Uterus (tissue), 4 donors: Measurements from ENCODE around the gene USP40. TPM values are rescaled to one million over a fixed set of nuclear protein-coding genes. Genes with fewer than 3 reads are reported as not detected.
A peak's percentile ranks its signal among the peaks of the same experiment; 100 is the strongest.

ENCODE experiments used
- DNase-seq, 2 donors: peaks; one replicate each; pipeline ENCODE4 v3.0.0-alpha.2; 2019 to 2020
- H3K27ac ChIP-seq, 2 donors: fragments of 200-600 bp; sonication (generic); 1 replicate in 1 of 2; 2 replicates in 1 of 2; pipeline ENCODE4 v1.5.1; 2016 to 2018
- H3K27me3 ChIP-seq, 2 donors: fragments of 200-600 bp; sonication (generic); one replicate each; pipeline ENCODE4 v1.5.1; 2018 to 2019; ENCODE audit warnings: control low read depth in 1 of 2
- H3K36me3 ChIP-seq, 2 donors: fragments of 200-600 bp; sonication (generic); one replicate each; pipeline ENCODE4 v1.5.1; 2019; ENCODE audit warnings: control low read depth in 1 of 2
- H3K4me1 ChIP-seq, 2 donors: fragments of 200-600 bp; sonication (generic); one replicate each; pipeline ENCODE4 v1.5.1; 2018 to 2019; ENCODE audit warnings: control low read depth in 1 of 2
- H3K4me3 ChIP-seq, 2 donors: fragments of 200-600 bp; sonication (generic); 1 replicate in 1 of 2; 2 replicates in 1 of 2; pipeline ENCODE4 v1.5.1; 2018 to 2019; ENCODE audit warnings: mild to moderate bottlenecking in 1 of 2
- H3K9me3 ChIP-seq, 2 donors: fragments of 200-600 bp; sonication (generic); one replicate each; pipeline ENCODE4 v1.5.1; 2019; ENCODE audit warnings: control low read depth in 1 of 2
- POLR2A ChIP-seq, 2 donors: fragments of 450-650 bp; IDR thresholded peaks; one replicate each; pipeline ENCODE4 v1.6.1; 2016; ENCODE audit warnings: antibody characterized with exemption in 2 of 2, mild to moderate bottlenecking in 1 of 2, moderate library complexity in 1 of 2
- intact Hi-C: fragments of 100-400 bp; cut with DNase I; formaldehyde crosslinking; loops from one replicate; pipeline ENCODE4 v1.15.1; 2023; ENCODE audit warnings: low total_unique reads
- total RNA-seq, 4 donors: library from RNA; depleted of rRNA in 3 of 4; stranded (reverse); fragments of >200 nt in 3 of 4; gene quantifications; one replicate each; pipeline versions ENCODE4 v1.1.0 to v1.2.4, GENCODE V29; 2014 to 2023
- TF ChIP-seq, protein P1 (sequence below), 4 experiments: fragments of 200-600 bp in 2 of 4; fragments of 450-650 bp in 2 of 4; sonication (generic) in 2 of 4; IDR thresholded peaks; one replicate each; pipeline ENCODE4 v1.5.1; 2016 to 2019; ENCODE audit warnings: antibody characterized with exemption in 4 of 4, mild to moderate bottlenecking in 2 of 4, moderate library complexity in 1 of 4
- donor health status: DM: yes; HTN: yes; CAD: no.

The USP40 gene
- total RNA-seq, 4 donors from 2014 or later: 14.7 to 60.2 (median 49.5) TPM

DNA sequence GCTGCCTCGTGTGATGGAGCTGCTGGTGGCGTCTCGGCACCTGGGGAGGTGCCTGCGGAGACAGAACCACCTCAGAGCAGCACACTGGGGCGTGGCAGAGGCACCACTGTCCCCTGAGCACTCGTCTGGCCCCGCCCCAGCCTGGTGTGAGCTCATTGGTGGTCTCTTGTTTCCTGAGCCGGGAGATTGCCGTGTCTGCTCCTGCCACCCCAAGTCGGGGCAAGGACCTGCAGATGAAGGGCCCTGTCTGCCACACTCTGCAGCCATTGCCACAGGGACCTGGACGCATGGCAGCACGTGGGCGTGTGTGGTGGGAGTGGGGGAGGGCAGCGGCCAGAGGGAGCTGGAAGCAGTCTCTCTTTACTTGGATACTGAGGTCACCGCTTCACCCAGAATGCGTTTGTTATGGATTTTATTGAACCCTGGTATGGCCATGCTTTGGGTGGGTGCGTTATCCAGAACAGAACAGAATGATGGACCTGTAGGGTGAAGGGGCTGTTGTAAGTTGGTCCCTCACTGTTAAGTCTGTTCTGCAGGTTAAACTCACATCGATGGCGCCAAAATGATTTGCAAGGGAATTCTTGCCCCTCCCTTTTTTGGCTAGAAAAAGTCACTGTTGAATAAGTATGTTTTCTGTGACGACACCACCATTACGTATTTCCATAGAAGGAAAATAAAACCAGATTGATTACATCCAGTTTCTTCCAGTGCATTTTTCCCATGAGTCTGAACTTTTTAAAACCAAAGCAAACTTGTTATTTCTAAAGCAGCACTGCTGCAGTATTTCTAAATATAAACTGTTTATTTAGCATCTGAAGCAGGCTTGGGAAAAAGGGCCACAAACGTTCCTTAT is 92.0 kb downstream of the USP40 start:
- peak overlapping the region; percentile 23 to 59 for H3K27ac ChIP-seq

DNA sequence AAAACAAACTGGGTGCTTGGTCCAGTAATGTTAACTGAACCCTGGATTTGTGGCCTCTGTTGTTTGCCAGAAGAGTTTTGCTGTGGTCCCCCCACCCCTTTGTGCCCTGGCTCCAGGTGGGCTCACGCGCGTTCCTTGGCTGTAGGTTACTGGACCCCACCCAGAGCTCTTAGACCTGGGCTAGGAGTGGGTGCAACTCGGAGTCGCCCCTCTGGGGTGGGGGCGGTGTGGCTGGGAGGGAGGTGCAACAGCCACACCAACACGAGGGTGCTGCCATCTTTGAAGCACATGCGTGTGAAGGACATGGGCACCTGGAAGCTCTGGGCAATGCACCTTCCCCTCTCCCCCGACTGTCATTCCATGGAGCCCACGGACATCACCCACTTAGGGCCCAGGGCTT is 92.7 kb downstream of the USP40 start:
- no peaks in the 10 kb centered on the region for H3K36me3 ChIP-seq
- H3K27ac ChIP-seq: peak overlapping the region; percentile 23 to 59
- no peaks in the 10 kb centered on the region for H3K27me3 ChIP-seq
- intact Hi-C loops: no loop called here
- no peaks in the 10 kb centered on the region for H3K4me1 ChIP-seq
- no peak for DNase-seq
- no peaks in the 10 kb centered on the region for H3K9me3 ChIP-seq
- no peak for TF ChIP-seq POLR2A (IDR thresholded peaks at IDR 0.05)
- no peak overlapping the region for H3K4me3 ChIP-seq

More for the DNA sequence above, 92.0 kb downstream of the USP40 start:
- DNase-seq: no peak
- no peaks in the 10 kb centered on the region for H3K27me3 ChIP-seq
- intact Hi-C loops: no loop called here
- no peaks in the 10 kb centered on the region for H3K9me3 ChIP-seq
- no peaks in the 10 kb centered on the region for H3K4me1 ChIP-seq
- no peak overlapping the region for H3K4me3 ChIP-seq
- no peaks in the 10 kb centered on the region for H3K36me3 ChIP-seq
- TF ChIP-seq POLR2A (IDR thresholded peaks at IDR 0.05): no peak
- TF ChIP-seq, protein P1, sequence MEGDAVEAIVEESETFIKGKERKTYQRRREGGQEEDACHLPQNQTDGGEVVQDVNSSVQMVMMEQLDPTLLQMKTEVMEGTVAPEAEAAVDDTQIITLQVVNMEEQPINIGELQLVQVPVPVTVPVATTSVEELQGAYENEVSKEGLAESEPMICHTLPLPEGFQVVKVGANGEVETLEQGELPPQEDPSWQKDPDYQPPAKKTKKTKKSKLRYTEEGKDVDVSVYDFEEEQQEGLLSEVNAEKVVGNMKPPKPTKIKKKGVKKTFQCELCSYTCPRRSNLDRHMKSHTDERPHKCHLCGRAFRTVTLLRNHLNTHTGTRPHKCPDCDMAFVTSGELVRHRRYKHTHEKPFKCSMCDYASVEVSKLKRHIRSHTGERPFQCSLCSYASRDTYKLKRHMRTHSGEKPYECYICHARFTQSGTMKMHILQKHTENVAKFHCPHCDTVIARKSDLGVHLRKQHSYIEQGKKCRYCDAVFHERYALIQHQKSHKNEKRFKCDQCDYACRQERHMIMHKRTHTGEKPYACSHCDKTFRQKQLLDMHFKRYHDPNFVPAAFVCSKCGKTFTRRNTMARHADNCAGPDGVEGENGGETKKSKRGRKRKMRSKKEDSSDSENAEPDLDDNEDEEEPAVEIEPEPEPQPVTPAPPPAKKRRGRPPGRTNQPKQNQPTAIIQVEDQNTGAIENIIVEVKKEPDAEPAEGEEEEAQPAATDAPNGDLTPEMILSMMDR (IDR thresholded peaks at IDR 0.05): no peak

- Histone ChIP-seq H3K4me3 (no peak overlapping the region), H3K36me3 (no peaks in the 10 kb centered on the region), H3K9me3 (no peaks in the 10 kb centered on the region), H3K27ac (peak overlapping the region in 1 of 2 donors; percentile 59), H3K27me3 (no peaks in the 10 kb centered on the region), H3K4me1 (no peaks in the 10 kb centered on the region)
- no peak for TF ChIP-seq POLR2A (IDR thresholded peaks at IDR 0.05)
- TF ChIP-seq, protein P1 (IDR thresholded peaks at IDR 0.05): no peak
- no peak for DNase-seq
- intact Hi-C loops: no loop called here
Measured at GRCh38 chr2:233473386-233473791, 93.2 kb downstream of the USP40 start.

- TF ChIP-seq, protein P1 (IDR thresholded peaks at IDR 0.05): no peak
- no peak for TF ChIP-seq POLR2A (IDR thresholded peaks at IDR 0.05)
- H3K27me3 ChIP-seq: no peaks in the 10 kb centered on the region
- no peak overlapping the region for H3K27ac ChIP-seq
- H3K4me3 ChIP-seq: no peak overlapping the region
- no peaks in the 10 kb centered on the region for H3K9me3 ChIP-seq
- no peaks in the 10 kb centered on the region for H3K36me3 ChIP-seq
- intact Hi-C loops: no loop called here
- DNase-seq: peak in 1 of 2 donors; percentile 8
- no peaks in the 10 kb centered on the region for H3K4me1 ChIP-seq
Measured at GRCh38 chr2:233471291-233472035, 95.1 kb downstream of the USP40 start.

DNA sequence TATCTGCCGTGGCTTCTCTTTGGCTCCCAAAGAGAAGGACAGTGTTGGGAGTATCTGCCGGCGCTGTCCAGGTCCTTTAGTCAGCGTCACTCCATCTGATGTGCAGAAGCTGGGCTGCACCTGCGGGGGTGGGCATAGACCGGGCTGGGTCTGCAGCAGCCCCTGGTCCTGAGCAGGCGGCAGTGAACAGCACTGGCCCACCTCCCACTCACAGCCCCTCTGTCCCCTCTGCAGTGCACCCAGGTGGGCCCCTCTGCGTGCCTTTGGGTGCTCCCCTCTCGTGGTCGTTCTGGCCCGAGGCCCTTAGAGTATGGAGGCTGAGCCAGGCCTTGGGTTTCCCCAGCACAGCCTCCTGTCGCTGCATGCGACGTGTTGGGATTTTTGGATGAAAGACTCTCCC is 95.7 kb downstream of the USP40 start:
- Histone ChIP-seq H3K4me3 (no peak overlapping the region), H3K9me3 (no peaks in the 10 kb centered on the region), H3K27ac (peak overlapping the region; percentile 38 to 65), H3K36me3 (no peaks in the 10 kb centered on the region), H3K4me1 (no peaks in the 10 kb centered on the region), H3K27me3 (no peaks in the 10 kb centered on the region)
- intact Hi-C loops: no loop called here
- DNase-seq: peak in 1 of 2 donors; percentile 10
- TF ChIP-seq POLR2A (IDR thresholded peaks at IDR 0.05): no peak
- TF ChIP-seq, protein P1 (IDR thresholded peaks at IDR 0.05): no peak
